ENCODE data around the gene PCDHGA1.

Gene PCDHGA1

GRCh38 chr5:141512911-141513626 is 182.8 kb downstream of the PCDHGA1 start:
- peak in 1 of 2 experiments; percentile 32 for DNase-seq (ENCODE audit: low read depth in 2 of 2)

GRCh38 chr5:141513627-141514329 is 183.5 kb downstream of the PCDHGA1 start:
- DNase-seq (ENCODE audit: low read depth in 2 of 2), result peak; percentile 55 to 63

- DNase-seq (ENCODE audit: low read depth in 2 of 2), result no peak
Observed at GRCh38 chr5:141514330-141515133, 184.2 kb downstream of the PCDHGA1 start.

GRCh38 chr5:141515141-141515540 is 184.8 kb downstream of the PCDHGA1 start:
- DNase-seq (ENCODE audit: low read depth in 2 of 2), result no peak

GRCh38 chr5:141515946-141516671 is 185.8 kb downstream of the PCDHGA1 start:
- DNase-seq (ENCODE audit: low read depth in 2 of 2), result no peak

GRCh38 chr5:141516672-141517025 is 186.3 kb downstream of the PCDHGA1 start:
- DNase-seq (ENCODE audit: low read depth in 2 of 2), result no peak

- DNase-seq (ENCODE audit: low read depth in 2 of 2), result no peak
Observed at GRCh38 chr5:141517312-141517711, 187.0 kb downstream of the PCDHGA1 start.

- no peak for DNase-seq (ENCODE audit: low read depth in 2 of 2)
Observed at GRCh38 chr5:141517880-141518617, 187.7 kb downstream of the PCDHGA1 start.

- no peak for DNase-seq (ENCODE audit: low read depth in 2 of 2)
Observed at GRCh38 chr5:141518618-141519015, 188.3 kb downstream of the PCDHGA1 start.

- no peak for DNase-seq (ENCODE audit: low read depth in 2 of 2)
Observed at GRCh38 chr5:141519605-141520565, 189.6 kb downstream of the PCDHGA1 start.

GRCh38 chr5:141521244-141521781 is 191.0 kb downstream of the PCDHGA1 start:
- no peak for DNase-seq (ENCODE audit: low read depth in 2 of 2)

GRCh38 chr5:141522301-141522700 is 192.0 kb downstream of the PCDHGA1 start:
- DNase-seq (ENCODE audit: low read depth in 2 of 2), result no peak

- DNase-seq (ENCODE audit: low read depth in 2 of 2), result no peak
Observed at GRCh38 chr5:141523991-141524390, 193.7 kb downstream of the PCDHGA1 start.

- no peak for DNase-seq (ENCODE audit: low read depth in 2 of 2)
Observed at GRCh38 chr5:141524604-141525597, 194.6 kb downstream of the PCDHGA1 start.

- no peak for DNase-seq (ENCODE audit: low read depth in 2 of 2)
Observed at GRCh38 chr5:141525653-141526052, 195.3 kb downstream of the PCDHGA1 start.

- DNase-seq (ENCODE audit: low read depth in 2 of 2), result no peak
Observed at GRCh38 chr5:141527426-141527825, 197.1 kb downstream of the PCDHGA1 start.

- DNase-seq (ENCODE audit: low read depth in 2 of 2), result no peak
Observed at GRCh38 chr5:141528291-141528984, 198.1 kb downstream of the PCDHGA1 start.

- no peak for DNase-seq (ENCODE audit: low read depth in 2 of 2)
Observed at GRCh38 chr5:141529002-141529401, 198.7 kb downstream of the PCDHGA1 start.

All from stimulated activated CD4-positive, alpha-beta T cell treated with anti-CD3 and anti-CD28 coated beads, Interleukin-12 subunit alpha, Interleukin-12 subunit beta, amount 100 ng/mL, for 24 hours (primary cell).